HepG2 (cell line): ENCODE results near the gene ATP8B4. TPM values are rescaled to one million over a fixed set of nuclear protein-coding genes. Genes with fewer than 3 reads are reported as not detected.

ENCODE experiments used
- ATAC-seq: fragments of 200-7000 bp; cut with Tn5 transposase; 3 replicates; pipeline ENCODE4 v1.9.1; 2020; ENCODE audit warnings: mild to moderate bottlenecking, moderate library complexity
- BruUV-seq: library from RNA; stranded (reverse); fragments of 400-500 nt; replicated peaks from 2 replicates; lab custom pipeline; 2021; lab: Mats Ljungman, UMichigan
- CTCF ChIA-PET: fragments of 300-600 bp; formaldehyde crosslinking; extraction: SDS; loops from one replicate; lab custom pipeline; 2021; ENCODE audit warnings: low total read pairs, inconsistent platforms, low intra/inter-chr PET ratio; lab: Yijun Ruan, JAX
- POLR2A ChIA-PET: fragments of 350-600 bp; sonication (Branson Sonifier 250); formaldehyde crosslinking; loops from one replicate; lab custom pipeline; 2020; ENCODE audit warnings: antibody characterized with exemption, inconsistent platforms; lab: Yijun Ruan, JAX
- DNase-seq: peaks from one replicate; pipeline ENCODE4 v3.0.0-alpha.2; 2015; ENCODE audit warnings: low spot score
- FAIRE-seq: peaks from 3 replicates; lab custom pipeline; 2011; peaks lifted over from hg19 to GRCh38; lab: Jason Lieb, UNC
- H2AFZ ChIP-seq: one replicate; pipeline ENCODE4 v1.6.1; 2011; ENCODE audit warnings: low read length, inconsistent platforms
- H3K27ac ChIP-seq: fragments of 300-600 bp; 3 replicates; pipeline ENCODE4 v1.8.0; 2011; ENCODE audit warnings: mixed run types, mild to moderate bottlenecking, mixed read lengths, low read length, inconsistent platforms; ENCODE audit not compliant: insufficient read depth; ENCODE audit errors: extremely low read length
- H3K27me3 ChIP-seq, 2 experiments: fragments of 200-600 bp in 1 of 2; 2 replicates in 1 of 2; 3 replicates in 1 of 2; pipeline versions ENCODE4 v1.6.0 to v1.8.0; 2011; ENCODE audit warnings: low read length in 2 of 2, mild to moderate bottlenecking in 2 of 2, moderate library complexity in 2 of 2, inconsistent platforms in 1 of 2; ENCODE audit not compliant: insufficient read depth in 2 of 2, control insufficient read depth in 1 of 2
- H3K36me3 ChIP-seq, 2 experiments: fragments of 200-600 bp in 1 of 2; replicated peaks in 1 of 2; 2 replicates in 1 of 2; 3 replicates in 1 of 2; pipeline versions ENCODE4 v1.5.1 to v1.8.0; 2011; ENCODE audit warnings: low read length in 2 of 2, inconsistent platforms in 1 of 2; ENCODE audit not compliant: insufficient read depth in 2 of 2, control insufficient read depth in 1 of 2
- H3K4me1 ChIP-seq: 2 replicates; pipeline ENCODE4 v1.5.1; 2012; ENCODE audit warnings: low read length, inconsistent platforms; ENCODE audit not compliant: insufficient read depth
- H3K4me2 ChIP-seq: 2 replicates; pipeline ENCODE4 v1.6.0; 2011; ENCODE audit warnings: low read depth, low read length, inconsistent platforms
- H3K4me3 ChIP-seq, 3 experiments: fragments of 200-600 bp in 1 of 3; sonication (generic), shearing (Covaris generic) in 1 of 3; replicated peaks in 1 of 3; 2 replicates each; pipeline ENCODE4 v1.5.1; 2011 to 2016; ENCODE audit warnings: low read length in 3 of 3, inconsistent platforms in 2 of 3, low read depth in 2 of 3, mild to moderate bottlenecking in 2 of 3, control low read depth in 1 of 3, mixed read lengths in 1 of 3; ENCODE audit not compliant: insufficient read depth in 1 of 3
- H3K79me2 ChIP-seq: one replicate; pipeline ENCODE4 v1.6.1; 2011; ENCODE audit warnings: low read length, inconsistent platforms; ENCODE audit not compliant: insufficient read depth
- H3K9ac ChIP-seq: 2 replicates; pipeline ENCODE4 v1.6.0; 2011; ENCODE audit warnings: mild to moderate bottlenecking, low read depth, low read length, inconsistent platforms; ENCODE audit not compliant: insufficient read depth
- H3K9me3 ChIP-seq: 2 replicates; pipeline ENCODE4 v1.5.1; 2012; ENCODE audit warnings: mild to moderate bottlenecking, low read length
- H4K20me1 ChIP-seq: 2 replicates; pipeline ENCODE4 v1.6.0; 2011; ENCODE audit warnings: inconsistent platforms, mild to moderate bottlenecking, low read length, moderate library complexity; ENCODE audit not compliant: insufficient read depth
- PATZ1 ChIP-seq: sonication (generic); formaldehyde crosslinking; IDR thresholded peaks from 2 replicates; pipeline ENCODE4 v1.4.0; 2020; ENCODE audit warnings: missing genetic modification reagents
- SMC3 ChIP-seq: IDR thresholded peaks from 2 replicates; pipeline ENCODE4 v1.6.1; 2011; ENCODE audit warnings: low read length, improper control_type of control experiment
- STAG1 ChIP-seq: sonication (generic); formaldehyde crosslinking; IDR thresholded peaks from 2 replicates; pipeline ENCODE4 v1.4.0; 2020; ENCODE audit warnings: missing genetic modification reagents
- ZNF878 ChIP-seq: sonication (generic); formaldehyde crosslinking; IDR thresholded peaks from 2 replicates; pipeline ENCODE4 v1.8.1; 2023; ENCODE audit warnings: mild to moderate bottlenecking, missing genetic modification reagents, moderate library complexity
- WGBS: methylation state at CpG from one replicate; pipeline ENCODE4 v1.1.6; 2017; ENCODE audit warnings: low lambda C conversion rate; 5-methylcytosine and 5-hydroxymethylcytosine counted together
- in situ Hi-C: cut with HindIII; loops from 2 replicates; pipeline ENCODE4 v1.10.0; 2017; ENCODE audit warnings: low pct_unique_long_range_greater_than_20kb; ENCODE audit not compliant: extremely low pct_ligation_motif_present
- intact Hi-C: fragments of 100-400 bp; cut with micrococcal nuclease; formaldehyde crosslinking; loops from one replicate; pipeline ENCODE4 v1.10.0; 2022; ENCODE audit not compliant: unreplicated experiment
- polyA plus RNA-seq, 8 experiments: library from polyadenylated mRNA; depleted of rRNA in 3 of 8; stranded (reverse) in 7 of 8; unstranded in 1 of 8; fragments of >200 nt; fragmentation: Illumina TruSeq in 4 of 8; extraction: Trizol in 4 of 8; gene quantifications; 2 replicates each; pipeline versions ENCODE4 v1.2.1 to v1.2.3, GENCODE V29; 2011 to 2016; ENCODE audit warnings: low read depth in 4 of 8, missing spikeins in 1 of 8, mixed read lengths in 1 of 8; ENCODE audit not compliant: insufficient read depth in 1 of 8
- total RNA-seq, 5 experiments: library from RNA; depleted of rRNA; stranded (reverse); fragments of >200 nt; fragmentation: Illumina TruSeq; extraction: Trizol; gene quantifications; 2 replicates each; pipeline ENCODE4 v1.2.3, GENCODE V29; 2016; ENCODE audit warnings: low read depth in 1 of 5
- TF ChIP-seq, protein P1 (sequence below): sonication (generic); formaldehyde crosslinking; IDR thresholded peaks from 2 replicates; pipeline ENCODE4 v1.5.0; 2020; ENCODE audit warnings: mild to moderate bottlenecking, missing genetic modification reagents, moderate library complexity

The ATP8B4 gene
- total and polyA plus RNA-seq, 2 of the 13 experiments (the other 11 are each of a cell fraction or from before 2014, with no cell fraction given), result 0.24 to 0.69 TPM

GRCh38 chr15:49876401-49877038 is 242.5 kb downstream of the ATP8B4 start:
- no peak overlapping the region for H2AFZ ChIP-seq
- ATAC-seq (peak; percentile 46), FAIRE-seq (no peak), DNase-seq (no peak)
- BruUV-seq, result no TSS peak
- WGBS, result 37% methylated on average over 5 of the region's 5 CpGs
- no peaks in the 10 kb centered on the region for H4K20me1 ChIP-seq
- no peak overlapping the region for H3K27ac ChIP-seq
- H3K9ac ChIP-seq, result no peak overlapping the region
- no peaks in the 10 kb centered on the region for H3K4me1 ChIP-seq
- no peaks in the 10 kb centered on the region for H3K27me3 ChIP-seq
- no peaks in the 10 kb centered on the region for H3K36me3 ChIP-seq
- CTCF ChIA-PET, result interaction anchor here (1.8 kb wide), 1 partner anchor 269 kb away, joined by 4 read pairs; no protein-coding TSS in a partner anchor
- POLR2A ChIA-PET, result no interaction called here
- no peak overlapping the region for H3K4me3 ChIP-seq
- H3K4me2 ChIP-seq, result no peak overlapping the region
- intact Hi-C loops (loop anchor here (10.0 kb wide), 1 partner anchor 128 kb away; no protein-coding TSS in a partner anchor), in situ Hi-C loops (no loop called here)
- H3K9me3 ChIP-seq, result no peaks in the 10 kb centered on the region
- TF ChIP-seq ZNF878 (CRISPR knock-in tag) (no peak), STAG1 (CRISPR knock-in tag) (peak; percentile 46), SMC3 (peak; percentile 29; the same call in 1 of the 2 replicates), PATZ1 (CRISPR knock-in tag) (no peak)
- TF ChIP-seq, protein P1, sequence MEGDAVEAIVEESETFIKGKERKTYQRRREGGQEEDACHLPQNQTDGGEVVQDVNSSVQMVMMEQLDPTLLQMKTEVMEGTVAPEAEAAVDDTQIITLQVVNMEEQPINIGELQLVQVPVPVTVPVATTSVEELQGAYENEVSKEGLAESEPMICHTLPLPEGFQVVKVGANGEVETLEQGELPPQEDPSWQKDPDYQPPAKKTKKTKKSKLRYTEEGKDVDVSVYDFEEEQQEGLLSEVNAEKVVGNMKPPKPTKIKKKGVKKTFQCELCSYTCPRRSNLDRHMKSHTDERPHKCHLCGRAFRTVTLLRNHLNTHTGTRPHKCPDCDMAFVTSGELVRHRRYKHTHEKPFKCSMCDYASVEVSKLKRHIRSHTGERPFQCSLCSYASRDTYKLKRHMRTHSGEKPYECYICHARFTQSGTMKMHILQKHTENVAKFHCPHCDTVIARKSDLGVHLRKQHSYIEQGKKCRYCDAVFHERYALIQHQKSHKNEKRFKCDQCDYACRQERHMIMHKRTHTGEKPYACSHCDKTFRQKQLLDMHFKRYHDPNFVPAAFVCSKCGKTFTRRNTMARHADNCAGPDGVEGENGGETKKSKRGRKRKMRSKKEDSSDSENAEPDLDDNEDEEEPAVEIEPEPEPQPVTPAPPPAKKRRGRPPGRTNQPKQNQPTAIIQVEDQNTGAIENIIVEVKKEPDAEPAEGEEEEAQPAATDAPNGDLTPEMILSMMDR (CRISPR knock-in tag), result peak; percentile 44
- no peaks in the 10 kb centered on the region for H3K79me2 ChIP-seq
